Measurements from ENCODE around the gene COL4A2.

Gene COL4A2

GRCh38 chr13:110347535-110348308, 40.6 kb downstream of the COL4A2 start:
- Histone ChIP-seq H2AFZ (ENCODE audit: low read length) (no peak overlapping the region), H3K4me3 (ENCODE audit: low read length) (no peak overlapping the region)
- no peak for DNase-seq

GRCh38 chr13:110348309-110349105, 41.4 kb downstream of the COL4A2 start:
- DNase-seq, result no peak
- Histone ChIP-seq H3K27ac (ENCODE audit: low read length) (no peak overlapping the region), H3K9me2 (replicated peaks; ENCODE audit: insufficient read depth, low read length) (no peaks in the 10 kb centered on the region), H3K4me2 (ENCODE audit: low read depth, low read length) (no peak overlapping the region), H3K27me3 (replicated peaks; ENCODE audit: insufficient read depth, low read length) (no peaks in the 10 kb centered on the region), H3K36me3 (replicated peaks; ENCODE audit: insufficient read depth, low read length) (no peaks in the 10 kb centered on the region), H3K9ac (ENCODE audit: low read length) (no peak overlapping the region), H3F3A (ENCODE audit: insufficient read depth, low read length) (no peaks in the 10 kb centered on the region), H4K20me1 (ENCODE audit: insufficient read depth, low read length) (no peaks in the 10 kb centered on the region), H2AFZ (ENCODE audit: low read length) (no peak overlapping the region), H3K4me1 (ENCODE audit: low read length) (no peaks in the 10 kb centered on the region), H3K9me3 (replicated peaks; ENCODE audit: insufficient read depth, low read length) (no peaks in the 10 kb centered on the region), H3K79me2 (ENCODE audit: low read length) (no peaks in the 10 kb centered on the region), H3K4me3 (ENCODE audit: low read length) (no peak overlapping the region)
- TF ChIP-seq EZH2phosphoT487 (IDR thresholded peaks at IDR 0.05; ENCODE audit: low read length) (no peak), CTCF (IDR thresholded peaks at IDR 0.05; ENCODE audit: low read length) (no peak), EZH2 (optimal IDR thresholded peaks at IDR 0.05; ENCODE audit: low read depth, low read length) (no peak)

More at GRCh38 chr13:110347535-110348308, 40.6 kb downstream of the COL4A2 start:
- H3K79me2 ChIP-seq (ENCODE audit: low read length), result no peaks in the 10 kb centered on the region
- no peak overlapping the region for H3K27ac ChIP-seq (ENCODE audit: low read length)
- no peaks in the 10 kb centered on the region for H3K9me2 ChIP-seq (replicated peaks; ENCODE audit: insufficient read depth, low read length)
- H3K27me3 ChIP-seq (replicated peaks; ENCODE audit: insufficient read depth, low read length), result no peaks in the 10 kb centered on the region
- TF ChIP-seq EZH2phosphoT487 (IDR thresholded peaks at IDR 0.05; ENCODE audit: low read length), result no peak
- no peak for TF ChIP-seq EZH2 (optimal IDR thresholded peaks at IDR 0.05; ENCODE audit: low read depth, low read length)
- TF ChIP-seq CTCF (IDR thresholded peaks at IDR 0.05; ENCODE audit: low read length), result no peak
- H3K4me2 ChIP-seq (ENCODE audit: low read depth, low read length), result no peak overlapping the region
- H3K9ac ChIP-seq (ENCODE audit: low read length), result no peak overlapping the region
- H3F3A ChIP-seq (ENCODE audit: insufficient read depth, low read length), result no peaks in the 10 kb centered on the region
- H3K4me1 ChIP-seq (ENCODE audit: low read length), result no peaks in the 10 kb centered on the region
- no peaks in the 10 kb centered on the region for H4K20me1 ChIP-seq (ENCODE audit: insufficient read depth, low read length)
- no peaks in the 10 kb centered on the region for H3K9me3 ChIP-seq (replicated peaks; ENCODE audit: insufficient read depth, low read length)
- H3K36me3 ChIP-seq (replicated peaks; ENCODE audit: insufficient read depth, low read length), result no peaks in the 10 kb centered on the region

GRCh38 chr13:110349239-110349638, 42.2 kb downstream of the COL4A2 start:
- Histone ChIP-seq H3K9ac (ENCODE audit: low read length) (no peak overlapping the region), H3K27me3 (replicated peaks; ENCODE audit: insufficient read depth, low read length) (no peaks in the 10 kb centered on the region), H3K9me2 (replicated peaks; ENCODE audit: insufficient read depth, low read length) (no peaks in the 10 kb centered on the region), H3K4me2 (ENCODE audit: low read depth, low read length) (no peak overlapping the region), H3K9me3 (replicated peaks; ENCODE audit: insufficient read depth, low read length) (no peaks in the 10 kb centered on the region), H3K4me1 (ENCODE audit: low read length) (no peaks in the 10 kb centered on the region), H3F3A (ENCODE audit: insufficient read depth, low read length) (no peaks in the 10 kb centered on the region), H3K36me3 (replicated peaks; ENCODE audit: insufficient read depth, low read length) (no peaks in the 10 kb centered on the region), H3K27ac (ENCODE audit: low read length) (no peak overlapping the region), H3K4me3 (ENCODE audit: low read length) (no peak overlapping the region), H3K79me2 (ENCODE audit: low read length) (no peaks in the 10 kb centered on the region), H4K20me1 (ENCODE audit: insufficient read depth, low read length) (no peaks in the 10 kb centered on the region), H2AFZ (ENCODE audit: low read length) (no peak overlapping the region)
- DNase-seq, result no peak
- TF ChIP-seq CTCF (IDR thresholded peaks at IDR 0.05; ENCODE audit: low read length), result no peak
- no peak for TF ChIP-seq EZH2 (optimal IDR thresholded peaks at IDR 0.05; ENCODE audit: low read depth, low read length)
- no peak for TF ChIP-seq EZH2phosphoT487 (IDR thresholded peaks at IDR 0.05; ENCODE audit: low read length)

Measured in MM.1S (cell line).